ENCODE measurements around the gene THSD7A. TPM values are rescaled to one million over a fixed set of nuclear protein-coding genes. Genes with fewer than 3 reads are reported as not detected.

The THSD7A gene
- total and polyA plus RNA-seq, 2 of the 4 experiments (the other 2 are of a cell fraction): 0.02 to 0.18 TPM

- no peak overlapping the region for H3K4me3 ChIP-seq (ENCODE audit: insufficient read depth, low read depth, low read length)
- ATAC-seq (ENCODE audit: low read depth) (no peak), DNase-seq (no peak)
- H3K27me3 ChIP-seq (ENCODE audit: control insufficient read depth, insufficient read depth, low read length): no peaks in the 10 kb centered on the region
- WGBS, 2 experiments (ENCODE audit: extremely low coverage in 2 of 2, insufficient read length in 1 of 2): no CpG with 5 or more reads among the region's 1 CpG
- no peak overlapping the region for H4K91ac ChIP-seq (ENCODE audit: insufficient read depth, low read depth, low read length)
- H3K4ac ChIP-seq (ENCODE audit: low read depth, low read length): no peak overlapping the region
- no peaks in the 10 kb centered on the region for H3K9me1 ChIP-seq (ENCODE audit: insufficient read depth, low read length)
- BruUV-seq (replicated peaks): no TSS peak
- H2AFZ ChIP-seq (replicated peaks; ENCODE audit: low read length, poor library complexity): no peak overlapping the region
- H2BK20ac ChIP-seq (ENCODE audit: low read depth, low read length): no peak overlapping the region
- no peak overlapping the region for H3K27ac ChIP-seq (ENCODE audit: insufficient read depth, low read length)
- H2BK5ac ChIP-seq (ENCODE audit: low read depth, low read length, poor library complexity, severe bottlenecking): no peak overlapping the region
- H2BK120ac ChIP-seq (ENCODE audit: low read depth, low read length): no peak overlapping the region
- no peak overlapping the region for H2AK5ac ChIP-seq (ENCODE audit: low read depth, low read length)
- in situ Hi-C loops (cut with MboI; ENCODE audit: low sequenced_read_pairs): no loop called here
- no peak overlapping the region for H3K4me2 ChIP-seq (ENCODE audit: low read depth, low read length)
- CTCF ChIA-PET: no interaction called here
- no peaks in the 10 kb centered on the region for H3K9me3 ChIP-seq (ENCODE audit: control insufficient read depth, insufficient read depth, low read length)
- H3K9ac ChIP-seq (ENCODE audit: low read depth, low read length): no peak overlapping the region
- no peak overlapping the region for H3K14ac ChIP-seq (replicated peaks; ENCODE audit: low read depth, low read length)
- H3K4me1 ChIP-seq (ENCODE audit: control insufficient read depth, insufficient read depth, low read length): no peaks in the 10 kb centered on the region
- POLR2A ChIA-PET (ENCODE audit: unreplicated experiment): no interaction called here
- H2BK15ac ChIP-seq (ENCODE audit: low read depth, low read length): no peak overlapping the region
- no peaks in the 10 kb centered on the region for H3K36me3 ChIP-seq (ENCODE audit: control insufficient read depth, insufficient read depth, low read length)
- intact Hi-C loops (cut with micrococcal nuclease): no loop called here
- H3K18ac ChIP-seq (ENCODE audit: low read depth, low read length): no peak overlapping the region
- no peaks in the 10 kb centered on the region for H3K79me1 ChIP-seq (ENCODE audit: low read depth in 1 of 2, low read length in 2 of 2)
- TF ChIP-seq RFX5 (IDR thresholded peaks at IDR 0.05; ENCODE audit: low read depth, low read length): no peak
- no peak for TF ChIP-seq ELK1 (IDR thresholded peaks at IDR 0.05; ENCODE audit: borderline replicate concordance, low read depth, low read length)
- no peak for TF ChIP-seq SMC3 (IDR thresholded peaks at IDR 0.05; ENCODE audit: low read depth, low read length)
- no peak for TF ChIP-seq BHLHE40 (IDR thresholded peaks at IDR 0.05; ENCODE audit: low read depth, low read length)
- TF ChIP-seq FOS (IDR thresholded peaks at IDR 0.05; ENCODE audit: low read depth, low read length): no peak
- dilution Hi-C loops (cut with HindIII; ENCODE audit: low sequenced_read_pairs, unreplicated experiment): no loop called here
- H3K56ac ChIP-seq (ENCODE audit: extremely low read depth, insufficient read depth, low read length): no peak overlapping the region
- H4K20me1 ChIP-seq (ENCODE audit: insufficient read depth, low read length): no peaks in the 10 kb centered on the region
- H2AK9ac ChIP-seq (replicated peaks; ENCODE audit: low read depth, low read length, poor library complexity): no peak overlapping the region
- no peak overlapping the region for H4K8ac ChIP-seq (ENCODE audit: low read depth in 2 of 2, low read length in 2 of 2)
- H3K23ac ChIP-seq (ENCODE audit: low read depth, low read length): no peak overlapping the region
- H4K5ac ChIP-seq (ENCODE audit: low read depth, low read length): no peak overlapping the region
Observed at GRCh38 chr7:11703829-11704228, 128.2 kb downstream of the THSD7A start.

All from IMR-90 (cell line).